Sigmoid colon (tissue), 7 donors: Measurements from ENCODE around the gene CACNA2D3. TPM values are rescaled to one million over a fixed set of nuclear protein-coding genes. Genes with fewer than 3 reads are reported as not detected.

Experiments
- DNase-seq: peaks from one replicate; pipeline ENCODE4 v3.0.0-alpha.2; 2019
- H3K27ac ChIP-seq, 4 donors: fragments of 200-600 bp; sonication (generic); one replicate each; pipeline ENCODE4 v1.5.1; 2016 to 2019; ENCODE audit warnings: mild to moderate bottlenecking in 1 of 4
- H3K27me3 ChIP-seq, 3 donors: fragments of 200-600 bp; sonication (generic); one replicate each; pipeline ENCODE4 v1.5.1; 2019; ENCODE audit warnings: mild to moderate bottlenecking in 1 of 3
- H3K36me3 ChIP-seq, 4 donors: fragments of 200-600 bp; sonication (generic); one replicate each; pipeline ENCODE4 v1.5.1; 2016 to 2019
- H3K4me1 ChIP-seq, 4 donors: fragments of 200-600 bp; sonication (generic); one replicate each; pipeline ENCODE4 v1.5.1; 2017 to 2019
- H3K4me3 ChIP-seq, 4 donors: fragments of 200-600 bp; sonication (generic); one replicate each; pipeline ENCODE4 v1.5.1; 2017 to 2019; ENCODE audit warnings: mild to moderate bottlenecking in 2 of 4, moderate library complexity in 1 of 4
- H3K9me3 ChIP-seq, 4 donors: fragments of 200-600 bp in 3 of 4; sonication (generic) in 3 of 4; one replicate each; pipeline versions ENCODE4 v1.5.1 to v1.6.1; 2013 to 2019
- EP300 ChIP-seq, 4 donors: sonication (generic); formaldehyde crosslinking; IDR thresholded peaks; one replicate each; pipeline ENCODE4 v1.6.1; 2017; ENCODE audit warnings: antibody characterized with exemption in 4 of 4
- POLR2A ChIP-seq, 2 donors: fragments of 450-650 bp; IDR thresholded peaks; one replicate each; pipeline ENCODE4 v1.6.1; 2016; ENCODE audit warnings: antibody characterized with exemption in 2 of 2, mild to moderate bottlenecking in 2 of 2, moderate library complexity in 2 of 2
- POLR2AphosphoS5 ChIP-seq, 4 donors: sonication (generic); formaldehyde crosslinking; IDR thresholded peaks; one replicate each; pipeline ENCODE4 v1.6.1; 2017; ENCODE audit warnings: antibody characterized with exemption in 4 of 4
- WGBS, 2 donors: extraction: QIAGEN DNeasy Blood & Tissue Kit; methylation state at CpG; one replicate each; pipeline ENCODE4 v1.1.7; 2013; 5-methylcytosine and 5-hydroxymethylcytosine counted together
- intact Hi-C: fragments of 100-400 bp; cut with DNase I; formaldehyde crosslinking; loops from one replicate; pipeline ENCODE4 v1.15.1; 2023
- polyA plus RNA-seq, 3 donors: library from polyadenylated mRNA; stranded (reverse); fragments of 200-250 nt; gene quantifications; one replicate each; pipeline ENCODE4 v1.2.3, GENCODE V29; 2013
- total RNA-seq, 4 donors: library from RNA; depleted of rRNA; stranded (reverse); fragments of >200 nt; gene quantifications; one replicate each; pipeline ENCODE4 v1.1.0, GENCODE V29; 2016
- TF ChIP-seq, protein P1 (sequence below), 4 experiments: fragments of 450-650 bp in 3 of 4; fragments of 200-600 bp in 1 of 4; IDR thresholded peaks; one replicate each; pipeline ENCODE4 v1.5.1; 2016 to 2019; ENCODE audit warnings: antibody characterized with exemption in 4 of 4, mild to moderate bottlenecking in 3 of 4, moderate library complexity in 2 of 4
- donor health status: healthy with polysubstance abuse.
- donor health status: Bipolar disorder and iron deficiency.
- donor health status: healthy.

CACNA2D3 gene
- total and polyA plus RNA-seq, 7 donors, result 0.32 to 10.2 (median 4.8) TPM; not detected in 1

DNA sequence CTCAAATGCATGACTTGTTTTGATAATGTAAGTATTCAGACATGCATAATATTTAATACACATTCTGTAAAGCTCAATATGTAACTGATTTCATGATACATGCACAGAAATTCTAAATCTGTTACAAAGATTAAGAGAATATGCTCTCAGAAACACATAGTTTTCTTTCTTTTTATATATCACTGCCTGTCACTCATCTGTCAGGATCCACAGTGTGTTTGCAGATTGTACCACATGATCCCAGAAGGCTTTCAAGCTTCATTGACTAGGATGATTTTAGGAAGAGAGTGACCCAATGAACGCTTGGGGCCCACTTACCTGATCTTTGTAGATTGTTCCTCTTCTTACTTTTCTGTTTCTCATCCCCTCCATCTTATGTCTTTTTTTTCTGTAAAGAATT, 261.9 kb downstream of the CACNA2D3 start:
- Histone ChIP-seq H3K9me3 (no peaks in the 10 kb centered on the region), H3K27ac (no peak overlapping the region), H3K27me3 (no peaks in the 10 kb centered on the region), H3K4me1 (no peaks in the 10 kb centered on the region), H3K4me3 (no peak overlapping the region), H3K36me3 (no peaks in the 10 kb centered on the region)
- WGBS, 2 donors, result 82 to 88% methylated on average over 1 of the region's 1 CpG
- no peak for DNase-seq
- TF ChIP-seq, protein P1, sequence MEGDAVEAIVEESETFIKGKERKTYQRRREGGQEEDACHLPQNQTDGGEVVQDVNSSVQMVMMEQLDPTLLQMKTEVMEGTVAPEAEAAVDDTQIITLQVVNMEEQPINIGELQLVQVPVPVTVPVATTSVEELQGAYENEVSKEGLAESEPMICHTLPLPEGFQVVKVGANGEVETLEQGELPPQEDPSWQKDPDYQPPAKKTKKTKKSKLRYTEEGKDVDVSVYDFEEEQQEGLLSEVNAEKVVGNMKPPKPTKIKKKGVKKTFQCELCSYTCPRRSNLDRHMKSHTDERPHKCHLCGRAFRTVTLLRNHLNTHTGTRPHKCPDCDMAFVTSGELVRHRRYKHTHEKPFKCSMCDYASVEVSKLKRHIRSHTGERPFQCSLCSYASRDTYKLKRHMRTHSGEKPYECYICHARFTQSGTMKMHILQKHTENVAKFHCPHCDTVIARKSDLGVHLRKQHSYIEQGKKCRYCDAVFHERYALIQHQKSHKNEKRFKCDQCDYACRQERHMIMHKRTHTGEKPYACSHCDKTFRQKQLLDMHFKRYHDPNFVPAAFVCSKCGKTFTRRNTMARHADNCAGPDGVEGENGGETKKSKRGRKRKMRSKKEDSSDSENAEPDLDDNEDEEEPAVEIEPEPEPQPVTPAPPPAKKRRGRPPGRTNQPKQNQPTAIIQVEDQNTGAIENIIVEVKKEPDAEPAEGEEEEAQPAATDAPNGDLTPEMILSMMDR (IDR thresholded peaks at IDR 0.05), result no peak
- TF ChIP-seq POLR2AphosphoS5 (IDR thresholded peaks at IDR 0.05), result no peak
- TF ChIP-seq POLR2A (IDR thresholded peaks at IDR 0.05), result no peak
- no peak for TF ChIP-seq EP300 (IDR thresholded peaks at IDR 0.05)
- intact Hi-C loops, result no loop called here

DNA sequence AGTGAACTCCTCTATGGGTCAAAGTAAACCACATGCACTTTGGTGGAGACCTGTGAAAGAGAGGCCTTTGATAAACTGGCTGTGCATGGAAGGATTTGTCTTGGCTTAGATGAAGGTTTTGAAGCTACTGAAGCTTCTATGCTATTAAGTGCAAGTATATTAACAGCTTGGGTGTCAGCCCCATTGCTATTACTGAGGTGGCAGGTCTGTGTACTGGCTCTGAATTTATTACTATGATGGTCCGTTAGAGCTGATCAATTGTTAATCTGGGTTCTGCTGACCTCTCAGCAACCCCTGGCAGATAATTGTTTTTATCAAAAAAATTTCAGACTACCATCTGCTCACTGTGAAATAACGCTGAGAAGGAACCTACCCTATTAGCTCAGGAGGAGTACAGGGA, 268.2 kb downstream of the CACNA2D3 start:
- 74 to 82% methylated on average over 2 of the region's 2 CpGs for WGBS, 2 donors
- no peak overlapping the region for H3K4me3 ChIP-seq
- no peak overlapping the region for H3K27ac ChIP-seq
- no peak for TF ChIP-seq POLR2A (IDR thresholded peaks at IDR 0.05)
- no peak for TF ChIP-seq EP300 (IDR thresholded peaks at IDR 0.05)
- TF ChIP-seq, protein P1 (IDR thresholded peaks at IDR 0.05), result no peak
- TF ChIP-seq POLR2AphosphoS5 (IDR thresholded peaks at IDR 0.05), result no peak
- intact Hi-C loops, result no loop called here
- H3K4me1 ChIP-seq, result no peaks in the 10 kb centered on the region
- H3K9me3 ChIP-seq, result no peaks in the 10 kb centered on the region
- H3K27me3 ChIP-seq, result no peaks in the 10 kb centered on the region
- no peaks in the 10 kb centered on the region for H3K36me3 ChIP-seq
- no peak for DNase-seq

DNA sequence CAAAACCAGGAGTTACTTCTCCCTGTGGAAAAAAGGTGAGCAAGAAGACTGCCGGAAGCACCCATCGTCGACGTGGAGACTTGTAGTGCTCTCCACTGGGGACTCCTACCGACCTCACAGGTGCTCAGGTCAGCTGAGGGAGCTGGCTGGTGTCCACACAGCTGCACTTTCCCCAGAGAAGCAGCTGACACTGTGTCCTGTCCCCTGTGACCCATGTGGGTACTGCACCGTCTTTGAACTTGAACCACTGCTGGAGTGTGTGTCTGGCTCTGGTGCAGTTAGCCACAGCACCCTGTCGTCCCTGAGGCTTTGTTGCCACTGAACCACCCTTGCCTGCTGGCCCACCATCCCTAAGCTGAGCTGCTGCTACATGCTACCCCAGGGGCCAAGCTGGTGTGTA, 270.8 kb downstream of the CACNA2D3 start:
- no peaks in the 10 kb centered on the region for H3K9me3 ChIP-seq
- intact Hi-C loops, result no loop called here
- no peaks in the 10 kb centered on the region for H3K36me3 ChIP-seq
- no peak overlapping the region for H3K27ac ChIP-seq
- WGBS, 2 donors, result 78 to 79% methylated on average over 7 of the region's 7 CpGs
- DNase-seq, result no peak
- H3K4me3 ChIP-seq, result no peak overlapping the region
- H3K4me1 ChIP-seq, result no peaks in the 10 kb centered on the region
- H3K27me3 ChIP-seq, result no peaks in the 10 kb centered on the region
- TF ChIP-seq POLR2A (IDR thresholded peaks at IDR 0.05), result no peak
- TF ChIP-seq POLR2AphosphoS5 (IDR thresholded peaks at IDR 0.05), result no peak
- no peak for TF ChIP-seq EP300 (IDR thresholded peaks at IDR 0.05)
- TF ChIP-seq, protein P1 (IDR thresholded peaks at IDR 0.05), result no peak

DNA sequence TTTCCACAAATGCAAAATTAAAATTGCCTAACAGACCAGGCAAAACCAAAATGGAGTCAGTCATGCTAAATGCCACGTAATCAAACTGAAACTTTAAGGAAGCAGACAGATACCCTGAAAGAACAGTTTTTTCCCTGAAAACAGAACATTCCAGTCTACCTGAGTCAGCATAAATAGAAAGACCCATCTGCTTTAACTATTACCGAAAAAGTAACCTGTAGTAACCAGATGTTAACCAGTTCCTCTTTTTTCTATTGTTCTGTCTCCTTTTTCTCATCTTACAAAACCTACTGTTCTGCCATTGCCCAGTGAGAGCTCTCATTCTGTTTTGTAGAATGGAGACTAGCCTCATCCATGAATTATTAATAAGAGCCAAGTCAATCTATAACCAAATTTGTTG, 286.0 kb downstream of the CACNA2D3 start:
- no peaks in the 10 kb centered on the region for H3K9me3 ChIP-seq
- H3K36me3 ChIP-seq, result no peaks in the 10 kb centered on the region
- no peaks in the 10 kb centered on the region for H3K4me1 ChIP-seq
- H3K27ac ChIP-seq, result no peak overlapping the region
- no peak overlapping the region for H3K4me3 ChIP-seq
- TF ChIP-seq EP300 (IDR thresholded peaks at IDR 0.05), result no peak
- DNase-seq, result no peak
- WGBS, 2 donors, result 83 to 85% methylated on average over 2 of the region's 2 CpGs
- intact Hi-C loops, result no loop called here
- no peaks in the 10 kb centered on the region for H3K27me3 ChIP-seq

DNA sequence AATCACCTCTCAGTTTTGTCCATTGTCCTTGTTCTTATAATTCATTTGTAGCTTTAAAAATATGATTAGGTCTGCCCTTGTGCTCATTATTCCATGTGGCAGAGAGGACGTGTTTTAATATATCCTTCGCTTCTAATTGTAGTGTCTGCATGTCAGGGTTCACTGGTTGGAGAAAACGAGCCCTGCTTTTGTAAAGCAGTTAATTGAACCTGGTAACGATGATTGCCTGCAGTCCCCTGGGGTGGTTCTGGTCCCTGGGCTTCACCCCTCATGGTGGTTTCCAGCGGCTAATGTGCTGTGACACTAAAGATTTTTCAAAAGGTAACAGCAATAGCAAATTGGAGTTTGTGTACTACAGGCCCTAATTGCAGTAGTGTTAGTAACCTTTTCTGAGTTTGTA, 299.6 kb downstream of the CACNA2D3 start:
- TF ChIP-seq, protein P1 (IDR thresholded peaks at IDR 0.05), result no peak
- TF ChIP-seq POLR2A (IDR thresholded peaks at IDR 0.05), result no peak
- no peak for TF ChIP-seq EP300 (IDR thresholded peaks at IDR 0.05)
- no peak for TF ChIP-seq POLR2AphosphoS5 (IDR thresholded peaks at IDR 0.05)
- 83 to 85% methylated on average over 5 of the region's 5 CpGs for WGBS, 2 donors
- Histone ChIP-seq H3K27me3 (no peaks in the 10 kb centered on the region), H3K36me3 (no peaks in the 10 kb centered on the region), H3K27ac (no peak overlapping the region), H3K4me3 (no peak overlapping the region), H3K4me1 (peaks cover 0 to 15% (median 10%) of the 10 kb centered on the region in 4 donors), H3K9me3 (no peaks in the 10 kb centered on the region)
- intact Hi-C loops, result loop anchor here (10.0 kb wide), 1 partner anchor 433 kb away; no protein-coding TSS in a partner anchor
- DNase-seq, result no peak
